GM21447 (cell line): ENCODE measurements around the gene NUTF2.
A peak's percentile ranks its signal among the peaks of the same experiment; 100 is the strongest.

Experiments
- ATAC-seq: cut with Tn5 transposase; IDR thresholded peaks from one replicate; pipeline ENCODE4 v1.9.1; 2021; ENCODE audit not compliant: unreplicated experiment

Gene NUTF2

DNA sequence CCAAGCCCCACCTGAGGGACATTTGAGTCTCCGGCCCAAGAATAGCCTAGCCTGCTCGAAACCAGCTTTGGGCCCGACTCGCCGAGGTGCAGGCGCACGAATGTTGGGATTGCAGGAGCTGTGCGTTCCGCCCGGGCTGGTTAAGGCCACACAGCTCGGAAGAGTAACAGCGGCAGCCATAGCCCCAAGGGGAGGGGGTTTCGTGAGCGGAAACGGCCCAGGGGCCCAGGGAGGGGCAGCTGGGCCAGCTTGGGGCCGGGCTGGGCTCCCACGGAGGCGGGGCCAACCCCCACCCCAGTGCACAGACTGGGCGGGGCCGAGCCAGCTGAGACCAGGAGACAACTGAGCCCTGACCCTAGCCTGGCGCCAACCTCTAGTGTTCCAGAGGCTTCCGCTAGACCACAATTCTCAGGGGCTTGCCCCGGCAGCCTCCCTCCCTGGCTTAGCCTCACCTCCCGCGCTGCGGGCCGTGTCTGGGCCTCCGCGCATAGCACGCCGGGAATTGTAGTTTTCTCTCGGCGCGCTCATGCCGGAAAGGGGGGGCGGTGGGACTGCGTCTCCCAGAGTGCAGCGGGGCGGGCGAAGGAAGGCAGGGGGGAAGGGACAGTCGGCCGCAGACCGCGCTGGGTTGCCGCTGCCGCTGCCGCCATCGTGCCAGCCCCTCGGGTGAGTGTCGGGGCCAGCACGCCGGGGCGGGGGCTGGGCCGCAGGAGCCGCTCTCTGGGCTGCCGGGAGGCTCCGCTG lies at the start of gene NUTF2:
Gene NUTF2 (plus strand): TSS at position 614 of the 744 bp plus-strand sequence. CDS start 18,198 bp downstream, outside the sequence.
- ATAC-seq = peak; percentile 60

DNA sequence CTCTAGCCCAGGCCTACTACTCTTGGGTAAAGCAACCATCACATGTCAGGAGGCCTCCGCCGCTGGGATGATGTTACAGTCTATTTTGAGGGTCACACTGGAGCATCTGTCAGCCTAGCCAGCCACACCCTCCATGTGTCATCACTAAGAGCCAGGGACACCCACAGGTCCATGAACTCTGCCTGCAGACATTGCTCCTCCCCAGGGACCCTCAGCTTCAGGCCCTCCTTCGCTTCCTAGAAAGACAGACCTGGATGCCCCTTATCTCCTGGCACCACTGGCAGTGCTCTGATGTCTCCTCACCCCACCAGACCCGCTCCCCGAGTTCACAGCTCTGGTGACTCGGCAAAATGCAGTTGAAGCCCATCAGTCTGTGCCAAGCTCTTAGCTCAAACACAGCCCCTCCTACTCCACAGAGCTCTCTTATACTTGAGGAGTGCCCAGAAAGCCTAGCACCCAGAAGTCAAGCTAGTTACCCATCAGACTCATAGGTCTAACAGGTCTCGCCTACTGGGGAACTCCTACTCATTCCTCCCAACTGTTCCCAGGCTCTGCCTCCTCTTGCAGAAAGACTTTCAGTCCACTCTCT lies 46.3 kb upstream of the NUTF2 start:
- ATAC-seq = no peak

DNA sequence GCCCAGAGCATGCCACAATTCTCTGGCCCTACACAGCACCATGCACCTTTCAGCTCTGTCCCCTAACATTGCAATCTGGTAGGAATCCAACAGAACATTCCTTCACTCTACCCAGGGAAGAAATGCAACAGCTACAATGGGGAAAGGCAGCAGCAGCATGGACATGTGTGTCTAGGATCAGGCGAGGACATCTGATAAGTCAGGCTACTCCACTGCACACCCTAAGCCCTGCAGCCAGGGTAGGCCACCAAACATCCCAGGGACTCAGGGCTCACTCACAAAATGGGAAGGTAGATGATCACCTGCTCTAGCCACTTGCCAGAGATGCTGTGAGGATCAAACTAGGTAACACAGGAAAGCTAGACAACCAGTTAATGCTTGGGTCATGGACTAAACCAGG lies 45.5 kb upstream of the NUTF2 start:
- no peak for ATAC-seq

DNA sequence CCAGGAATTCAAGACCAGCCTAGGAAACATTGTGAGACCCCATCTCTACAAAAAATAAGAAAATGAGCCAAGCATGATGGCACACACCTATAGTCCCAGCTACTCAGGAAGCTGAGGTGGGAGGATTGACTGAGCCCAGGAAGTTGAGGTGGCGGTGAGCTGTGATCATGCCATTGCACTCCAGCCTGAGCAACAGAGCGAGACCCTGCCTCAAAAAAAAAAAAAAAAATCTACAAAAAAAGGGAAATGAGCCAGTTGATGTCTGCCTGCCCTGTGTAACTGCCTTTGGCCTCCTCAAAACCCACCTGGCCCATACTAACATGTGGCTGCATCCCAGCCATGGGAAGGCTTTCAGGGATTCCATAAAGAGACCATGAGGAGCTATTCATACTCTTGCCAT lies 44.9 kb upstream of the NUTF2 start:
- ATAC-seq = no peak

DNA sequence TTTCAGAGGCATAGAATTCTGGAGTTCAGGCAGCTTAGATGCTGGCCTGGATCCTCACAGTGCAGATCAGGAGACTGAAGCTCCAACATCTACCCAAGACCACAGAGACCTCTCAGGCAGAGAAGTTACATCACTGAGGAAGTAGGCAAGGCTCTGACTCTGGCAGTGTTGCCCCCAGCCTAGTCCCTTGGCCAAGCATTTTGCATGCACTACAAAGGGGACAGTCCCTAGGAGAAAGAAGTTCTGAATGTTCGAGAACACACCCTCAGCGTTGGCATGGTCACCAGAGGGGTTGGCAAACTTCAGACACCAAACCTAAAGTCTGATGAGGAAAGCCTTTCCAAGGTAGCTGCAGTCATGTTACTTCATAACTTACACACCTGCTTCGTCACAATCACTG lies 42.8 kb upstream of the NUTF2 start:
- ATAC-seq = no peak

DNA sequence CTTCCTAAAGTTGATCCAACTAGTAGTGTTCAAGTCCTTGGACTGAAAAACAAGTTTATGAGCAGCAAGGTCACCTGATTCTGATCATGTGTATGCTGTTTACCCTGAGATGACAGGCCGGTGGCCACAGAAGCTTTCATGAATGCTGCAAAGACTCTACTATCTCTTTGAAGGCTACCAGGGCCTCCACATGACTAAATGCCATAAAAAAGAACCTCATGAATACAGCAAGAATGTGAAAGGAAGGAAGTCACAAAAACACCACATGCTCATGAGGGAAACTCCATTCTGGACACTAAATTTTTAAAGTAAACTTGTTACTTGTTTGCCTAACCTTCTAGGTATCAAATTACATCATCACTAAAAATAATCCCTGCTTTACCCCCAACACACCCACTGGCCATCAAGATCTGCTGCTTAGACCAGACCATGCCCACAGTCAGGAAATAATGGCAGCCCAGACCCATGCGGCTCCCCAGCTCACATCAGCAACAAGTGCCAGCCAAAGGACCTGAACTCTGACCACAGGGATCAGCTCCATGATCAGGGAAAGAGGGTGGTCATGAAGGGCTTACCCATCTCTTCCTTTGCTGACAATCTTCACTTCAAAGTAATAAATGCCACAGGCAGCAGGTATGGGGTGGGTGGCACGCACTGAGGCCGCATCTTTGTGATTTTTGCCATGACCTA lies 41.7 kb upstream of the NUTF2 start:
- ATAC-seq = no peak

DNA sequence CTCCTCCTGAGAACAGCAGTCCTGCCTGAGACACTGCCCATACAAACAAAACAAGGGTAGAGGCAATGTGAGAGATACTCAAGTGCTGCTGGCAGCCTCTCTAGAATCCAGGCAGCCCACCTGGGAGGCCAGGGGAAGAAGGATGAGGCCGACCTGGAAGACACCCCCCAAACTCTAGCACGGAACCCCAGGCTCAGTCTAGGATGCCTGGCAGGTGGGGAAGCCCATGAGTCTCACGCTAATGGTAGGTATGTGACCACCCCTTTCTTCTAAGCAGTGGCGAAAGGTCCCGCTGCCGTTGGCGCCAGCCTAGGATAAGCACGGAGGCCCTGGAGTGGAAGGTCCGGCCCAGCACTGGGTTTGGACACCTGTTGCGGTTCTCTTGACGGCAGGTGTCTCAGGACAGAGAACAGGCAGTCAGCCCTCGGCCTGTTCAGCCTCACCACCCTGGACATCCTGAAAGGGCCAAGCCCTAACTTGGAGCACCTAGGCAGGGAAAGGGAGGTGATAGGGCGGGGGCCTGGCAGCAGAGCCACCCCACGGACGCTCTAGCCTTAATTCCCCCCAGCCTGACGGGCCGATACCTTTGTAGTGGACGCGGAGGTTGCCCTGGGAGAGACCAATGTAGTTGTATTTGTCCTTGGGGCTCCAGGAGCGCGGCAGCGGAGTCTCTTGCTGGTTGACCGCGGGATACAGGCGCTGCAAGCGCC lies 40.9 kb upstream of the NUTF2 start:
- peak; percentile 1 for ATAC-seq

DNA sequence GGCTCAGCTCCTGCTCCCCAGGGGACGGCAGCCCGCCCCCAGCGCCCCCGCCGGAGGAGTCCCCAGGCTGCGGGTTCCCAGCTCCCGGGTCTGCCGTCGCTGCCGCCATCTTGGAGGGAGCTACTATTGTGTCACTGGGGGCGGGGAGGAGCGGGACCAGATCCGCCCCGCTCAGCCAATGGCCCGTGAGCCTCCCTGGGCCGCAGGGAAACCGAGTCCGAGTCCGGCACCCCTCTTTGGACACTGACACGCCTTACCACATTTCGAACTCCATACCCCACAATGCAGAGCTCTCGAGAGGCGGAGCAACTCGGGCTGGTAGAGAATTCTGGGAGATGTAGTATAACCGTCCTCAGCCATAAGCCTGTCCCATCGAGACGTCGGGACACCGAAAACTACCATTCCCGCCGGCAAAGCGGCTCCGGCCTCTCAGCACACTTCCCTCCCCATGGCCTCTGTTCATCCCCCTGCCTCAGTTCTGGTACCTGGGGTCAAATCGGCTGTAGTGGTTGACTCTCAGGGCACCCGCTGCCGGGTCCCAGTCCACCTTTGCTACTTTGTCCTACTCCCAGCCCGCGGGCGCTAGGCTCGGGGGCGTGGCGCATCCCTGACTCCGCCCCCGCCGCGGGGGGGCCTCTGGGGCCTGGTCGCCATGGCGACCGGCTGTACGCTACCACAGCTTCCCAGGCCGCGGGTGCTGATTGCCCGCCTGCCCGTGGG lies 40.1 kb upstream of the NUTF2 start, which contains the start of the genes RANBP10 and TSNAXIP1:
Gene RANBP10 (minus strand): TSS at position 133 of the 720 bp plus-strand sequence. CDS start 24 bp downstream, at position 109.
Gene TSNAXIP1 (plus strand): TSS at position 462 of the 720 bp plus-strand sequence. CDS start 261 bp downstream, outside the sequence.
- ATAC-seq = peak; percentile 90

DNA sequence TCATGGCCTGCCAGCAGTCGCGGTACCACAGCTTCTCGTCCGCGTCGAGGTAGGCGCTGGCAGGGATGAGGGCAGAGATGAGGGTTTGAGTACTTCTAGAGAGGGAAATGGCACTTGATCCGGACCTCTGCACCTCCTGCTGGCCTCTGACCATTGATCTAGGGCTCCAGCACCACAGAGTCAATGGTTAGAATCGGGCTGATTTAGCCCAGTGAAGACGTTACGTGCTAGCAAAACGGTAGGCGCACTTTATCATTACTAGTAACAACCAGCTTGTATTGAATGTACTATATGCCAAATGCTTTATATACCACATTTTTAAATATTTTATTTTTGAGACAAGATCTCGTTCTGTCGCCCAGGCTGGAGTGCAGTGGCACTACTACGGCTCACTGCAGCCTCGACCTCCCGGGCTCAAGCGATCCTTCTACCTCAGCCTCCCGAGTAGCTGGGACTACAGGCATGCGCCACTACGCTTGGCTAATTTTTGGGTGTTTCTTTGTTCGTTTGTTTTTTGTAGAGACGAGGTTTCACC lies 39.5 kb upstream of the NUTF2 start:
- no peak for ATAC-seq

DNA sequence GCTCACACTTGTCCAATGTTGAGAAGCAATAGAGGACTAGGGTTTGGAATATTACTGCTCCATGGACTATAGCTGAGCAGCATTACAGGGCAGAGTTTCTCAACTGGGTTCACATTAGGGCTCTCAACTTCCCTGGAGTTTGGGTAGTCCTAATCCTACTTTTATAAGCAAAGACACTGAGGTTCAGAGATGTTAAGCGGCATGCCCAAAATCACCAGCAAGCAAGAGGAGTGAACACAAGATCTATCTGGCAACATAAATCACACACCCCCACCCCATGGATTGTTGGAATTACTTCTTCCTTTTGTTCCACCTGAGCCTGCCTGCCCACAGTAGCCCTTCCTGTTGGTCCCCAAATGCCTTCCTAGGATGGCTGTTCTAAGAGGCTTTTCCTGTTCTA lies 34.8 kb upstream of the NUTF2 start:
- ATAC-seq = no peak

DNA sequence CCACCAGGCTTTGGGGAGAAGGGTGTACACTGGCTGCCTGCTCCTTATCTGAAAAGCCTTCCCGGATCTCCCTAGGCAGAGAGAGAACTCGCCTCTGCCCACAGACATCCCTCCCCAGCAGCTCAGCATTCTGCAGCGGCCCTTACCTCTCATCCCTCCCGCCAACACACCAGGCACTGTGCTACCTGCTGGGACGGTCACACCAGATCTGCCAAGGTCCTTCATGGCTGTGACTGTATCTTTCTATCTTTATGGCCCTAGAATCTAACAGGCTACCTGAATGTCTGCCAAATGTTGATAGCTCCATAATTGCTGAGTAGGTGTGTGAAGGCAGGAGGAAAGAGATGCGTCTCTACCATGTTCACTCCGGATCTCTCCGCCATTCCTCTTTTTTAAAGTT lies 32.2 kb upstream of the NUTF2 start:
- ATAC-seq = no peak

DNA sequence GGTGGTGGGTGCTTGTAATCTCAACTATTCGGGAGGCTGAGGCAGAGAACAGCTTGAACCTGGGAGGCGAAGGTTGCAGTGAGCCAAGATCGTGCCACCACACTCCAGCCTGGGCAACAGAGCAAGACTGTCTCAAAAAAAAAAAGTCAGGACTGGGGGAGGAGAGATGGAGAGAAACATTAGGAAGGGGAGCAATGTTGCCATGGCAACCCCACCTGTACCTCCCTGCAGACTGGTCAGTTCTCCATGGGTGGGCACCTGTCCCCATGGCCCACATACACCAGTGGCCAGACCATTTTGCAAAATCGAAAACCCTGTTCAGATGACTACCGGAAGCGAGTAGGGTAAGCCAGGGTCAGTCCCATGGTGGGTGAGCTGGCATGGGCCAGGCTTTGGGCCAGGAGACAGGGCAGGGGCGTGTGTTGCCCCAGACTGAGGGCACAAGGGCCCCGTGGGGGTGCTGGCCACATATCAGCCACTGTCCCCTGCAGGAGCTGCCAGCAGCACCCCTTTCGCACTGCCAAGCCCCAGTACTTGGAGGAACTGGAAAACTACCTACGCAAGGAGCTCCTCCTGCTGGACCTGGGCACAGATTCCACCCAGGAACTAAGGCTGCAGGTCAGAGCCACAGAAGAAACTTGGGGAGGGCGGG lies 26.0 kb upstream of the NUTF2 start:
- ATAC-seq = no peak

DNA sequence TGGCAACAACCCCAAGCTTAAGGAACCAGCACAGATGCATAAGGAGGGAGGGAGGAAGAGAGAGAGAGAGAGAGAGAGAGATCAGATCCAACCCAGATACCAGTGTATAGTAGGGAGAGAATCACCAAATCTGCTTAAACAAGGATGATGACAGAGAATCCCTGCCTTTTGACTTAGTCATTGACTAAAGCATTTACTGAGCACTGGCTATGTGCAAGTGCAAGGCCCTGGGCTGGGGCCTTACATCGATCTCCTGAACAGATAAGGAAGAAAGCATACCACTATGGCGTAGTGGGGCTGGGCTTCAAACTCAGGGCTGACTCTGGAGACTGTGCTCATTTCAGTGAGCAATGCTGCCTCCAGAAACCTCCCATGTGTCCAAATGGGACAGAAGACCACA lies 24.2 kb upstream of the NUTF2 start:
- ATAC-seq = no peak

DNA sequence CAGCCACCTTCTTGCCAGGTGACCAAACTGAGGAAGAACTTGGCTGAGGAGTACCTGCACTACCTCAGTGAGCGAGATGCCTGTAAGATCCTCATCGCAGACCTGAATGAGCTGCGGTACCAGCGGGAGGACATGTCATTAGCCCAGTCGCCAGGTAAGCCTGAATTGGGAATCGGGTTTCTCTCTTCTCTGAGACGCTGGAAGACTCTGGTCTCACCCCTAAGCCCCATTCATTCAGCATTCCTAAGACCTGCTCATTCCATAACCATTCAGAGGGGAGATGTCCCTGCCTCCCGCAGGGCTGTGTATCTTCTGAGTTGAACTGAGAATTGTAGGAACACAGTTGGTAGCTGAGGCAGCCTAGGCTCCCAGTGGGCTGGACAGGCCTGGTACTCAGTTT lies 21.6 kb upstream of the NUTF2 start:
- no peak for ATAC-seq

DNA sequence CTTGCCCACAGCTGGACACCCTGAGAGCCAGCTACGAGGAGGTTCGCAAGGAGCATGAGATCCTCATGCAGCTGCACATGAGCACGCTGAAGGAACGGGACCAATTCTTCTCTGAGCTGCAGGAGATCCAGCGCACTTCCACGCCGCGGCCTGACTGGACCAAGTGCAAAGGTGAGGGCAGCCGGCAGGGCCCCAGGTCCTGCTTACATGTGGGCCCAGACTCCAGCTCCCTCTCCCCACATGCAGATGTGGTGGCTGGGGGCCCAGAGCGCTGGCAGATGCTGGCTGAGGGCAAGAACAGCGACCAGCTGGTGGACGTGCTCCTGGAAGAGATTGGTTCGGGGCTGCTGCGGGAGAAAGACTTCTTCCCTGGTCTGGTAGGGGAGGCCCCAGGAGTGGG lies 20.8 kb upstream of the NUTF2 start:
- no peak for ATAC-seq

DNA sequence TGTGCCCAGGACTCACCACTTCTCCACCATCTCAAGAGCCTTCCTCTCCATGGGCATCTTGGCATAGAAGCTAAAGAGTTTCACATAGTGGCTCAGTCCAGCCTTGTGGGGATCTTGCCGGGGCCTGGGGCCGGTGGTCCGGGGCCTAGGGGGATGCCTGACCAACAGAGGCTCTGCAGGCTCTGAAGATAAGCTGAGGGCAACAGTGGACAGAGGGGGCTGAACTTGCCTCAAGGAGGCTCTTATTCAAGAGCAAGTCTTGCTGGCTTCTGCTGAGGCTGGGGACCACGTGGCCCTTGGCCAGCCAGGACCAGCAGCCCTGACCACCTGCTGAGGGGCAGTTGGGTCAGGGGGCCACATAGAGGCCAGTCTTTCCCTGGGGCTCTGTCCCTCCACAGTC lies 18.1 kb upstream of the NUTF2 start:
- ATAC-seq = no peak

DNA sequence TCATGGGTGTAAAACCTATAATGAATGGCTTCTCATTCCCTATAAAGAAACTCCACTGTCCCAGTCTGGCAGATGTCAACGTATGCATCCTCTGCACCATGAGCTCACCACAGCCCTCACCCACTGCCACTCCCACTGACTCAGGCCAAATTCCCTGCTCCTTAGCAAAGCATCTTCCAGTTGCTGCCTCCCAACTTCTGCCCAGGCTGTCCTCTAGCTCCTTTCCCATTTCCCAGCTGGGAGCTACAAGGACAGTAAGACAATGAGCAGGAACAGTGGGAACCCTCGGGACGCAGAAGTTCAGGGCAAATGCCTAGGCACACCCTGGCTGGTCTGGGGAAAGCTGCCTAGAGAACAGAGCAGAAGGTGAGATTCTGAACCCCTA lies 13.7 kb upstream of the NUTF2 start:
- no peak for ATAC-seq

DNA sequence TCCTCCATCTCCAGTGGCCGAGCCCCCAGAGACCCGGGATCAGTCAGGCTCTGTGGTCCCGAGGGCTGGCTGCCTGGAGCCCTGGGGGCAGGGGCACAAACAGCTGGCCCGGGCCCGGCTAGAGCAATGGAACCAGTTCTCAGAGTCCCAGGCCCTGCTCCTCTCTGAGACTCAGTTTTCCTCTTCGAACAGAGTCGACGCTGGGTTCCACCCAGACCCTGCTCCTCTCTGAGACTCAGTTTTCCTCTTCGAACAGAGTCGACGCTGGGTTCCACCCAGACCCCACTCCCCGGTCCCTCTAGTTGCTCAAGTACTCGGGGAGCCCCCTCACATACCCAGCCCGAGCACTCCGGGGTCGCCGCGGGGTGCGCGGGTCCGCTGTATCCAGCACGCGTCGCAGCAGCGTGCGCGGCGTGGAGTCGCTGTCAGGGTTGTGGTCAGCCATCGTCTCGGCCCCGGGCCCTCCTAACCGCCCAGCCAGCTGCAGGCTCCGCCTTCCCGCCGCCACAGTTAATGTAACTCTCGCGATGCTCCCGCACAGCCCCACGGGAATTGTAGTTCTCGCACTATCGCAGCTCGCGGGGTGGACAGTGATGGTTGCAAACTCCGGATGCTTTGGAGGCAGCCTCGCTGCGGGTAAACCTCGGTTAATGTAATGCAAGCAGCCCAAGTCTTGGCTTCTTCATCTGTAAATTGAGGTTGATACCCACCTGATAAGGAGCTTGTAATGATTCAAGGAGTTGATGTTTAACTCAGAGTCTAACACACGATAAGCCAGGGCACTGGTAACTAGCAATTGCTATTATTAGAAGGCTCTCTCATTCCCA lies 13.1 kb upstream of the NUTF2 start:
- ATAC-seq = peak; percentile 97

DNA sequence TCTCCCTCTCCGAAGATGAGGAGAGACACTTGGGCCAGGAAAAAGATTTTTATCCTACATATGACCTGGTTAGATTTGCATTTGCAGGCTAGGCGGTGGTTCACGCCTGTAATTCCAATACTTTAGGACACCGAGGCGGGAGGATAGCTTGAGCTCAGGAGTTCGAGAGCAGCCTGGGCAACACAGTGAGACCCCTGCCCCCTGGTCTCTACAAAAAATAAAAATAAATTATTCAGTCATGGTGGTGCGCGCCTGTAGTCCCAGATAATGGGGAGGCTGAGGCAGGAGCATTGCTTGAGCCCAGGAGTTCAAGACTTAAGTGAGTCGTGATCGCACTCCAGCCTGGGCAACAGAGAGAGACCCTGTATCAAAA lies 12.5 kb upstream of the NUTF2 start:
- ATAC-seq = no peak
